Smooth muscle cell (in vitro differentiated cells): ENCODE measurements around the gene CCDC185. TPM values are rescaled to one million over a fixed set of nuclear protein-coding genes. Genes with fewer than 3 reads are reported as not detected.

Experiments
- DNase-seq: peaks from one replicate; lab custom pipeline; 2025; ENCODE audit not compliant: unreplicated experiment; lab: John Stamatoyannopoulos, UW
- H2AFZ ChIP-seq: fragments of 200-600 bp; sonication (generic); 2 replicates; pipeline ENCODE4 v1.6.0; 2016; ENCODE audit warnings: antibody characterized with exemption, low read depth, mild to moderate bottlenecking
- H3F3A ChIP-seq: fragments of 200-600 bp; sonication (generic); 2 replicates; pipeline ENCODE4 v1.6.0; 2017; ENCODE audit warnings: antibody characterized with exemption, low read depth
- H3K27ac ChIP-seq: fragments of 200-600 bp; sonication (generic); 2 replicates; pipeline ENCODE4 v1.5.1; 2016; ENCODE audit warnings: low read depth, mild to moderate bottlenecking
- H3K27me3 ChIP-seq: fragments of 200-600 bp; sonication (generic); 2 replicates; pipeline ENCODE4 v1.6.1; 2016; ENCODE audit warnings: low read depth, mild to moderate bottlenecking
- H3K36me3 ChIP-seq: fragments of 200-600 bp; sonication (generic); 2 replicates; pipeline ENCODE4 v1.5.1; 2016; ENCODE audit warnings: low read depth
- H3K4me1 ChIP-seq: fragments of 200-600 bp; sonication (generic); 2 replicates; pipeline ENCODE4 v1.5.1; 2016; ENCODE audit warnings: low read depth
- H3K4me2 ChIP-seq: fragments of 200-600 bp; sonication (generic); 2 replicates; pipeline ENCODE4 v1.6.0; 2016; ENCODE audit warnings: mild to moderate bottlenecking
- H3K4me3 ChIP-seq: fragments of 200-600 bp; sonication (generic); 2 replicates; pipeline ENCODE4 v1.5.1; 2016; ENCODE audit warnings: mild to moderate bottlenecking
- H3K79me2 ChIP-seq: fragments of 200-600 bp; sonication (generic); 2 replicates; pipeline ENCODE4 v1.6.0; 2016; ENCODE audit warnings: low read depth, mild to moderate bottlenecking
- H3K9ac ChIP-seq: fragments of 200-600 bp; sonication (generic); 2 replicates; pipeline ENCODE4 v1.6.0; 2016; ENCODE audit warnings: low read depth
- H3K9me3 ChIP-seq: fragments of 200-600 bp; sonication (generic); replicated peaks from 2 replicates; pipeline ENCODE4 v1.5.1; 2016; ENCODE audit warnings: low read depth
- H4K20me1 ChIP-seq: fragments of 200-600 bp; sonication (generic); 2 replicates; pipeline ENCODE4 v1.6.0; 2016; ENCODE audit warnings: low read depth
- WGBS: methylation state at CpG from one replicate; pipeline ENCODE4 v1.1.7; 2016; ENCODE audit warnings: low lambda C conversion rate; 5-methylcytosine and 5-hydroxymethylcytosine counted together
- polyA plus RNA-seq: library from polyadenylated mRNA; unstranded; fragments of >200 nt; fragmentation: Nextera tagmentation; extraction: Ambion mirVana; gene quantifications from 2 replicates; pipeline ENCODE4 v1.2.1, GENCODE V29; 2016
- total RNA-seq: library from RNA; depleted of rRNA; stranded (reverse); fragments of >200 nt; gene quantifications from 2 replicates; pipeline ENCODE4 v1.2.3, GENCODE V29; 2014
- TF ChIP-seq, protein P1 (sequence below): fragments of 200-600 bp; sonication (generic); IDR thresholded peaks from 2 replicates; pipeline ENCODE4 v1.5.1; 2017; ENCODE audit warnings: borderline replicate concordance, mild to moderate bottlenecking, antibody characterized with exemption; ENCODE audit not compliant: insufficient read depth, poor library complexity, severe bottlenecking

The CCDC185 gene
- total and polyA plus RNA-seq, 2 experiments from 2014 or later: not detected

DNA sequence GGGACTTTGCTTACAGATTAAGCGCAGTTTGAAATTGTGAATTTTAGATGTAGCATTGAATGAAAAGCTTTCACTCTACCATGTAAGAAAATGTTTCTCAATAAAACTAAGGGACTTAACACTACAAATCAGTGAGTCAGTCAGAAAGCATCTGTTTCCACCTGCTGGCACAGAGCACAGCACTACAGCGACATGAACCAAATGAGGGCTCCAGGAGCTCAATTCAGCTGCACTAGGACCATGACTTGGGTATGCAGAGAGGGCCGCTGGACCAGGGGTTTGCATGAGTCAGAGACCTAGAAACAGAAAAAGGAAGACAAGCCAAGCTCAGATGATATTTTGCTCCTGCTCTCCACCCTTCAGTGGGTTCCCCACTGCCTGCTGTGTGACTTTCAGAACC lies 34.4 kb upstream of the CCDC185 start:
- H4K20me1 ChIP-seq: no peaks in the 10 kb centered on the region
- no peak overlapping the region for H2AFZ ChIP-seq
- no peak for DNase-seq
- H3K4me3 ChIP-seq: no peak overlapping the region
- no peaks in the 10 kb centered on the region for H3K9me3 ChIP-seq
- H3K79me2 ChIP-seq: no peaks in the 10 kb centered on the region
- no peaks in the 10 kb centered on the region for H3F3A ChIP-seq
- TF ChIP-seq, protein P1, sequence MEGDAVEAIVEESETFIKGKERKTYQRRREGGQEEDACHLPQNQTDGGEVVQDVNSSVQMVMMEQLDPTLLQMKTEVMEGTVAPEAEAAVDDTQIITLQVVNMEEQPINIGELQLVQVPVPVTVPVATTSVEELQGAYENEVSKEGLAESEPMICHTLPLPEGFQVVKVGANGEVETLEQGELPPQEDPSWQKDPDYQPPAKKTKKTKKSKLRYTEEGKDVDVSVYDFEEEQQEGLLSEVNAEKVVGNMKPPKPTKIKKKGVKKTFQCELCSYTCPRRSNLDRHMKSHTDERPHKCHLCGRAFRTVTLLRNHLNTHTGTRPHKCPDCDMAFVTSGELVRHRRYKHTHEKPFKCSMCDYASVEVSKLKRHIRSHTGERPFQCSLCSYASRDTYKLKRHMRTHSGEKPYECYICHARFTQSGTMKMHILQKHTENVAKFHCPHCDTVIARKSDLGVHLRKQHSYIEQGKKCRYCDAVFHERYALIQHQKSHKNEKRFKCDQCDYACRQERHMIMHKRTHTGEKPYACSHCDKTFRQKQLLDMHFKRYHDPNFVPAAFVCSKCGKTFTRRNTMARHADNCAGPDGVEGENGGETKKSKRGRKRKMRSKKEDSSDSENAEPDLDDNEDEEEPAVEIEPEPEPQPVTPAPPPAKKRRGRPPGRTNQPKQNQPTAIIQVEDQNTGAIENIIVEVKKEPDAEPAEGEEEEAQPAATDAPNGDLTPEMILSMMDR: no peak
- no peak overlapping the region for H3K9ac ChIP-seq
- no peak overlapping the region for H3K27ac ChIP-seq
- peaks cover 5% of the 10 kb centered on the region for H3K4me1 ChIP-seq
- no peaks in the 10 kb centered on the region for H3K36me3 ChIP-seq
- WGBS: 60% methylated on average over 3 of the region's 3 CpGs
- H3K4me2 ChIP-seq: no peak overlapping the region
- H3K27me3 ChIP-seq: peaks cover 38% of the 10 kb centered on the region

DNA sequence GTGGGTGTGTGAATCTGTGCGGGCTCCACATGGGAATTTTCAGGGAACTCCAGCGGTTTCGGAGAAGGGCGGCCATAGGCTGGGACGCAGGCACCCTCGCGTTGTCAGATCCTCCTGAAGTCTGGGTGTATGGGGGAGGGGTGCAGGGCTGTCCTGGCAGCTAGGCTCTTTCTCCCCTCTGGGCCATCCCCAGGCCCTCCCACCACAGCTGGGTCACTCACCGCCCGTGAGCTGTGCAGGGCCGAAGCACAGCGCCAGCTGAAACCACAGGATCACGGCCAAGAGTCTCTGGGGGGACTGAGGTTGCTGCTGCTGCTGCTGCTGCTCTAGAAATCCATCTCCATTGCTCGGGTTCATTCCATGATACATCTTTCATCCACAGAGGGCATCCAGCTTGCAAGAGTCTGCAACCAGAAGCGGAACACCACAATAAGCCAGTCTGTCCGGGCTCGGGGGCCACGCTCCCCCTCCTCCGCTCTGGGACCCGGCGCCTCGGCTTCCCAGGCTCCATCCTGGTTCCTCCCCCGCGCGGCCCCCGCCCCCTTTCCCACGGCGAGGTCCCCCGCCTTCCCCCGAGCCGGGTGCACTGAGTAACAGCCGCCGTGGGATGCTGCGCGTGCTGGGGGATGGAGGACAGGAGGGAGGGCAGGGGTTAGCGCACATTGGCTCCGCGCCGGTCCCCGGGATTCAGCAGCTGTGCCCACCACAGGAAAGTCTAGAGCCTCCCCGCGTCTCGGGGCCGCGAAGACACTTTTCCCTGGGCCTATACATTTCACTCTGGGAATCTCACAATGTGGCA lies 30.0 kb upstream of the CCDC185 start:
- Histone ChIP-seq H3K27me3 (peaks cover 47% of the 10 kb centered on the region), H3K4me2 (peak overlapping the region; percentile 88), H3K36me3 (no peaks in the 10 kb centered on the region), H3K9me3 (no peaks in the 10 kb centered on the region), H3K27ac (no peak overlapping the region), H3F3A (peaks cover 8% of the 10 kb centered on the region), H2AFZ (peak overlapping the region; percentile 44), H3K79me2 (no peaks in the 10 kb centered on the region), H3K9ac (no peak overlapping the region), H3K4me3 (peak overlapping the region; percentile 54), H4K20me1 (no peaks in the 10 kb centered on the region), H3K4me1 (peaks cover 10% of the 10 kb centered on the region)
- no peak for DNase-seq
- TF ChIP-seq, protein P1: no peak
- 1% methylated on average over 20 of the region's 44 CpGs for WGBS

DNA sequence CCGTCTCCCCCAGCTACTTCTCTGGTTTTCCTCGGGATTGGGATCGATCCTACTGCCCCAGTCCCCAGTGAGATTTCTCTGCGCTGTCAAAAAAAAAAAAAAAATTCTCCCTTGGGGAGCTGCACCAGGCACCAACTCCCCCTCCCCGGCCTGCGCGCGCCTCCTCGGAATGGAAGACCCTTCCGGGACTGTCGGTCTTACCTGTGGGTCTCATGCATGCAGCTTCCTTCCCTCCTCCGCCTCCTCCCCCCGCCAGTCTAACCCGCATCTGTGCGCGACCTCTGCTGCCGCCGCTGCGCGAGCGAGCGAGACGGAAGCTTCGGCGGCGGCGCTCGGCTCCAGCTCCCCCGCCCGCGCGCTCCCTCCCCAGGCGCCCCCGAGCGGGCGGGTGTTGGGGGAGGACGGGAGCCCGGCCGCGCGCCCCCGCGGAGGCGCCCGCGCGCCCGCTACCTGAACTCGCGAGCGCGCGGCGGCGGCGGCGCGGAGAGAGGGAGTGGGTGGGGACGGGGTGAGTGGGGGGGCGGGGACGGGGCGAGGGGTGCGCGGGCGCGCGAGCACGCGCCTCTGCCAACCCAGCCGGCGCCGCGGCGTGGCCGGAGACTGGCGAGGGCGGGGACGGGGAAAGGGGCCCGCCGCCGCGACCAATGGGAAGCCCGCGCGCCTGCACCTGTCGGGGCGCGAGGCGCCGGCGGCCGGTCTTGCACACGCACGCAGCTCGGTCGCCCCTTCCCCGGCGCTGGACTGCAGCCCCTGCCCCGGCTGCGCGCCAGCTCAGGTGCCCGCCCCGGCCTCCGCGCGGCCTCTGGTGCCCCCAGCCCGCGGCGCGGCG lies 29.1 kb upstream of the CCDC185 start, which contains the start of gene SUSD4:
SUSD4 (minus strand) TSS at position 321 of the 829 bp plus-strand sequence. CDS start 751 bp downstream, outside the sequence.
- no peaks in the 10 kb centered on the region for H3K9me3 ChIP-seq
- DNase-seq: no peak
- peak within 1 kb of the TSS; percentile 88 for H3K4me2 ChIP-seq
- no peaks in the 10 kb centered on the region for H3K79me2 ChIP-seq
- peaks cover 10% of the 10 kb centered on the region for H3K4me1 ChIP-seq
- H3K9ac ChIP-seq: no peak within 1 kb of the TSS
- TF ChIP-seq, protein P1: no peak
- H3K27me3 ChIP-seq: peaks cover 47% of the 10 kb centered on the region
- H3K4me3 ChIP-seq: peak within 1 kb of the TSS; percentile 54
- peak within 1 kb of the TSS; percentile 44 for H2AFZ ChIP-seq
- peaks cover 8% of the 10 kb centered on the region for H3F3A ChIP-seq
- no peaks in the 10 kb centered on the region for H4K20me1 ChIP-seq
- no peak within 1 kb of the TSS for H3K27ac ChIP-seq
- 0% methylated on average over 35 of the region's 111 CpGs for WGBS
- no peaks in the 10 kb centered on the region for H3K36me3 ChIP-seq
